ENCODE measurements around the gene GALNTL6. TPM values are rescaled to one million over a fixed set of nuclear protein-coding genes. Genes with fewer than 3 reads are reported as not detected.

GALNTL6 gene
- 1 to 10 TPM in 3 of 12 donors, under 1 TPM in 7, not detected in 2; 0.19 to 2.6 (median 0.70) TPM for polyA plus RNA-seq (ENCODE audit: insufficient read length in 12 of 12)
- long read RNA-seq, donor 1: 0 reads
- long read RNA-seq, donor 2: 0 reads
- long read RNA-seq, donor 3: 0 reads
- long read RNA-seq, donor 4: 0 reads
- long read RNA-seq, donor 5: 0 reads
- long read RNA-seq, donor 6: 0 reads
- long read RNA-seq, donor 7: 0 reads
- long read RNA-seq, donor 8: 0 reads
- long read RNA-seq, donor 9: 0 reads
- long read RNA-seq, donor 10: 0 reads
- long read RNA-seq, donor 11: 0 reads

DNA sequence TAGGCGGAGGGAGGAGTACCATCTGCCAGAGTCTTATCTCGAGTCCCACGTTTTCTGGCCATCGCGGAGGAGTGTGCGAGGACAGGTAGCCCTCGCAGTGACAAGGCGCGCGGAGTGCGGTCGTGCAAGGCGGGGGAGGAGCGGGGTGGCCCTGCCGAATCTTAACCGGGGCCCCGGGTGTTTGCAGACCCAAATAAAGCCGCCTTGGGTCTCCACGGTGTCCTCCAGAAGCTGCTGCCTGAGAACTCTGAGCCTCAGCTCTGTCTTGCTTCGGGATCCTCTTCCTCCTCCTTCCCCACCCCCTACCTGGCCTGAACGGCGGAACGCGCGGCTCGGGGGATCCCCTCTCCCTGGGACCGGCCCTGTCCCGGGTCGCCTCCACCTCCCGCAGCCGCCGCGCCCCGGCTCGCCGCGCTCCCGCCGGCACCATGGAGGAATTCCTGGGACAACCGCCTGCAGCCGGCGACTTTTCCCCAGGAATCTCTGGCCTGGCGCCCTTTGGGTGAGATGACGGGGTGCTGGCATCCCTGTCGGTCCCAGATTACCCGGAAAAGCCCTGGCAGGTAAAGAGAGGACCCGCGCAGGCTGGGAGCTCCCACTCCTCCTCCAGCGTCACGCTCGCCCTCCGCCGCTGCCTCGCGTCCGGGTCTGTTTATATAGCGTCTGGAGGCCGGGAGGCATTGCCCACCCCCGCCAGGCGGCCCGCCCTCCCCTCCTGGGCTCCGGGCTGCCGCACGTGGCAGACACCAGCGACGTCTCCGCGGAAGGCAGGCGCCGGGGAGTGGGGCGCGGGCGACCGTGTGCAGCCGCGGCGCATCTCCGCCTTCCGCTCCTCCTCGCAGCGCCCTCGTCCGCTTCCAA lies at the start of gene GALNTL6:
Gene GALNTL6 (plus strand): TSS at position 740 of the 861 bp plus-strand sequence.
- DNase-seq: peak; percentile 21

DNA sequence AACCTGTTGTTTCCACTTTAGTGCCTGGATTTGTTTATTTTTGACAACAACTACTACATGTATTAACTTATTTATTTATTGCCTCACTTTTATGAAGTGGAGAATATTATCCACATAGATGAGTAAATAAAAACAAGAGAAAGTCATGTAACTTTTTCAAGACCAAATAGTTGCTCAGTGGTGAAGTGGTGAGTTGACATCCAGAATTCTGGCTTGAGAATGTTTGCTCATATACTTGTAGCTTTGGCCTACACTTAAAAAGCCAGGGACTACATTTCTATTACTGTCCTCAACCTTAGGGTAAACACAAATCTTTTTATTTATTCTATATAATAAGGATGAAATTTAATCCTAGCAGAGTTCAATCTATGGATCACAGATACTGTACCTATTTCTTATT lies 47.7 kb upstream of the GALNTL6 start:
- no peak for DNase-seq

DNA sequence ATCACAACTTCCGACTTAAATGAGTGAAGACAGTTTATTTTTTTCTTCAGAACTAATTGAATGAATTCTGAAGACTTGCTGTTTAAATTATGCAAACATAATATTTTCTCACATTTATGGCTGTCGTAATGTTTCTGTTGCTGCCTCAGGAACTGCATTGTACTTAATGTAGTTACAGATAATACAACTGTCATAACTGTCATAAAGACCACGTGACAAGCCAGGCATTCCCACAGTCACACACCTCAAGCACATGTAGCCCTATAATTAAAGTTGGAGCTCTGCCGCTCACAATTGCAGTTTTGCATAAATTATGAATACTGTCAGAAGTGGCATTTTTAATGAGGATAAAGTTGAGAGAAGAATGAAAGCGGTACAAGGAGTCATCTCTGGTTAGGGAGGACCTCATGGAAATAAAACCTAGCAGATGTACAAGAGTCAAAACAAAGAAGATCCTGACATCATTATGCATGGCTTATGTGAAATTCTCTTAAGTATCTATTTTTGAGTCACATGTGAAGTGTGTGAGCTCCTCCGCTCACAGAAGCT lies 38.5 kb upstream of the GALNTL6 start:
- no peak for DNase-seq

DNA sequence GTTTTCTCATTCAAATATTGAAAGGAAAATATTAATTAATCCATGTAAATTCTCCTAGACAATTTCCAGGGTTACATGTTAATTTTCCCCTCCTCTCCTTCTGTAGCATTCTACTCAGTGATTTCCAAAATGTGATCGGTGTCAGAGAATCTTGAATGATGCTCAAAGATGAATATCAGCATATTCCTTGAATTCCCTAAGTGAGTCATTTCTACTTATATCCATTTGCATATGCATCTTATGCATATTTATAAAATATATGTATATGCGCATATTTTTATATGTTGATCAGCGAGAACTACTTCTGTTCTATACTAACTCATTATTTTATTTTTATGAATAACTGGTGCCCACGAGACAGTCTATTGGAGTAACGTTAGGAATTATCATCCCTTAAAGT lies 33.9 kb upstream of the GALNTL6 start:
- no peak for DNase-seq

DNA sequence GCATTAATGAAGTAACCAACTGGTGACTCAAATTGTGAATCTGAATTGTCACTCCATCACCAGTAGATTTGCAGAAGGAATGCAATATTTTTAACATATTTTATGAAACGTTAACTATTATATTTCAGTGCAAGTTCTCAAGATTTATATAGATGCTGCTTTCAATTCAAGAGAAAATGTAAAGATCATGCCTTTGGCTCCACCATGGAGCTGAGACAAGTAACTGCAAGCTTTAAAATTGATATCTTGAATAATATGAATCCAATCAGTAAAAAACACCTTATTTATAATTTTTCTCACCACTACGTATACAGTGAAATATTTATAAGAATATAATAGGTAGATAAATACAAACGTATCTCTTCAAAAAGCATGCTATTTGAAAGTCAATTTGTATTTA lies 27.8 kb upstream of the GALNTL6 start:
- DNase-seq: no peak

DNA sequence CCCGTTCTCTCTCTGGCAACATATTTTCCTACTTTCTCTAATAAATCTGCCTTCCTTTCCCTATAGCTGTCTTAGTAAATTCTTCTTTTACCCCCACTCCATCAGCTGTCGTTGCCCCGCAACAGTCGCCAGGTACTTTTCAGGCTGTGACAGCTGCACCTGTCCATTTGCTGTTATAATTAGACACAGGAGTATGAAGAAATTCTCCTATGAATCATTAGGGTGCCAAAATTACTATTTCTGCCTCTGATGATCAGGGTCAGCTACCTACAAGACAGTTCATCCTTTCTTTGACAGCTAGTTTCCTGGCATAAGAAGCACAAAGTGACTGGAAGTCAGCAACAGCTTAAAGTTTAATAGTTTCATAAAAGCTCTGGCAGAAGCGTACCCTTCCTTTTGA lies 19.5 kb upstream of the GALNTL6 start:
- DNase-seq: no peak

DNA sequence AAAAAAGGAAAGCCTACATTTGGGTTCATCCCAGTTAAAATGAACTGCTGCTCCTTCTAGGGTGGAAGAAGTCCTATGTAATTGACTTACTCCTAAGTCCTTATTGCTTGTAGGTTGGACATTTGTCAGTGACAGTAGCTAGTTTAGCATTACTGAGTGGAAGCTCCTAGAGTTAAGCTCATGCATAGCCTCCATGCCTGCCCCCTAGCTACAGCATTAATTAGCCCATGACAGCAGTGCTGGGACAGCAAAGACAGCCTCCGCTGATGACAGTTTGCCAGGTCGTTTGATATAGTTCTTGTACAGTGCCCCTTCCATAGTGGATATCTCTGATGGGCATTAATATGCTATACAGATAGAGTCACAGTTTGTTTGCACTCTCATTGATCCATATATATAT lies 18.7 kb upstream of the GALNTL6 start:
- no peak for DNase-seq

DNA sequence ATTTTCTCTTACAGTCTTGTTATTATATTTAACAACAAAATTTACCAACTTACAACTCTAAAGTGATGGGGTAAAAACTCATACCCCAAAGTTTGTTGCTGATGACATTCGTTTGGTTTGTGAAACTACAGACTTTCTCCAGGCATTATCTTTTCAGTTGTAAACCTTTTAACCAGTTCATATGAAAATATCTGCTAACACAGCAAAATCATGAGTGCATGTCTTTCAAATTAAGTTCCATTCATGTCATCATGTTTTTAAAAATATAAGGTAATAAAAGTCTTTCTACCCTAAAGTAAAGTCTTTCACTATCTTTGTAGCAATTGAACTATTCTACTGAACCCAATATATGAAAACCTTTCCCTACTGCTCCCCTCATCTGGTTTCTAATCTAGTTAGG lies 3.4 kb upstream of the GALNTL6 start:
- no peak for DNase-seq

DNA sequence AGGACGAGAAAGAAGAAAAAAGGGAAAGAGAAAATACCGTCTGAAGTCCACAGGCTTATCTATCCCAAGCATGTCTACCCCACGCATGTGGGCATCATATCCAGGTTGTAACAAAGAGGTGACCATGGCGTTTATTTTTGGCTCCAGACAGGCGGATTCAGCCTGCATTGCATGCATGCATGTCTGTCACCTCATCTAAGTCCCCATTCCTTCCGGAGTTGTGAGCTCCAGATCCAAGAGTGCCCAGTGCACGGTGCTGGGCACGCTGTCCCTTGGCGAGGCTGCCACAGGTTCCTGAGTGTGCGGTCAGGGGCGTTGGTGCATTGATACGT lies 905 bp upstream of the GALNTL6 start:
- DNase-seq: no peak

DNA sequence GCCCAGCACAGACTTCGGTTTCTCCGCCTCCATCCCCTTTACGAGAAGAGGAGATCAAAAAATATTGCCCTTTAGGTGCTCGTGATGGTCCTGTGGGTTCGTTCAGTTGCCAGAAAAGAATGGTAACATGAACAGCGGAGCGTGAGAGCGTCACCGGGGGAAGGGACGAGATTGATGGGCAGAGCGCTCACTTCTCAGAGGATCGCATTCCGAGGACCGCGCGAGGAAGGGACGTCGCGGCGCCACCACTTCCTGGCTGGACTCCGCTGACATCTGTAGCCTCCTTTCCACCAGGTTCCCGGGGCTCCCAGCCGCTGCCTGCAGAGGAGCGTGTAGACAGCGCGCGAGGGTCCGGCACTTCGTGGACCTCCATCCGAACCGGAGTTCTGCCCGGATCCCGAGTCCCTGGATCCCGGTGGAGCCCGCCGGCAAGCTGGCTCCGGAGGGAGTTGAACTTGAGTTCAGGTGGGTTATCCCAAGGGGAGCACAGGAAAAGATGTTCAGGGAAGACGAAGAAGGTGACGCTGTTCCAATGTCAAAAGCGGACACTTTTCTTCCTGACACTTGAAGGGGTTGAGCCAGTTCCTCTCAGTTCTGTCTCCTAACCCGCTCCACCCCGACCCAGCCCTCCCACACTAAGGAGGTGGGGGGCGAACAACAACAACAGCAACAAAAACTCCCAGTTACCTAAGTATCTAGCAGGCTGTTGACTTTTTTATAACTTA lies 484 bp downstream of the GALNTL6 start:
- no peak for DNase-seq

DNA sequence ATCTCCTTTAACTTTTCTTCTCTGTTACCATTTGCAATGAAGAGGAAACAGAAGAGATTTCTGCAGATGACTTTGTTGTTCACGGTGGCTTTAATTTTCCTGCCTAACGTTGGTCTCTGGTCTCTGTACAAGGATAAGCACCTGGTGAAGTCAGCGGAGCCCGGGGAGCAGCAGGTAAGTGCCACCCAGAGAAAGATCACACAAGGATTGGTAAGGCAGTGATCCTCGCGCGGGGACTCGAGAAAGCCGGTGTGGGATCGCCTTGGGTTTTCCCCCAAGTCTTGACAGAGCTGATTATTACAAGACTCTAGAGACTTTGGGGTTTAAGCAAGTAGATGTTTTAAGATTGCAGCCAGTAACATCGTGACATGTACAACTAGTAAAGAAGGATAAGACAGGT lies 1.3 kb downstream of the GALNTL6 start:
- DNase-seq: no peak

DNA sequence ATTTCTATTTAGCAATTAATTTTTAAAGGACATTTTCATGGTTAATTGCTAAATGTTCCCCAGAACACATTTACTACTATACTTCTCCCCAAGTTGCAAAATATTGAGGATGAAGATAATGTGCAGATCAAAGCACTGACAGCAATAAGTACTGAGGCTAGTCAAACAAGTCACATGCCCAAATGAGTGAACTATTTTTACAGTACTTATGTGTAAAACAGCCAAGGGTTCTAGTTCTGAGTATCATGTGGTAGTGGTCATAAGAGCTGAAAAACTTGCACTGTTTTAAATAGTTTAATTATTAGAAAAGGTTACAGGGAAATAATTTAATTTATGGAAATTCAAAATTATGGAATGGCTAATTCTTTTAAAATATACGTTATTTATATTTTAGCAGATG lies 3.8 kb downstream of the GALNTL6 start:
- no peak for DNase-seq

DNA sequence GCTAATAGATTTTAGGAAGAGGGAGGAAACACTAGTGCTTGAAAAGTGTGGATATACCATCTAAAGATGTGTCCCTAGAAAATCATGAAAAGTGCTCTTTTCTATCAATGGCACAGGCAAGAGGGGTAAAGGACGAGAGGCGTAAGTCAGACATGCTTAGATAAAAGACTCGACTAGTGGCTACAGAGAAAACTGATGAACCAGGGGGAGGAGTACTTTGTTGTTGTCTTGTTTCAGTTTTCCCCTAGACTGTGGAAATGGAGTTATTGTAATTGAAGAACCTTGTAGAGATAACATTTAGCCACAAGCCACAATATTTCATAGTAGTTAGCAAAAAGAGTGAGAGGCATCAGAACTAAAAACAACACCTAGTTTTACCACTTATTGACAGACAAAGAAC lies 21.4 kb downstream of the GALNTL6 start:
- no peak for DNase-seq

DNA sequence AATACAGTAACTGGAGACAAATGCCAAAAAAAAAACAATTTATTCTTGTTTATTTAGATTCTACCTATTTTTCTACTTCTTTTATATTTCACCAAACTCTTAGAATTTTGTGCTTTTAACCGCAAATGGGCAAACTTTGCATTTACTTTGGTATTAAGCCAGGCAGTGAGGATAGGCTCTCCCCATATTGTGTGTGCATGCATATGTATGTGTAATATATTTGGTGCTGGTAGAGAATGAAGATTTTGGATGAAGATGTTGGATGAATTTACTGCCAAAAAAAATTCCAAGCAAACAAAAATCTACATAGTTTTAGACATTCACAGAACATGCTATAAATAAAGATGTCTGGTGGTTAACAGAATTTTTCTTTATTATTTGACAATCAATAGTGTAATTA lies 30.3 kb downstream of the GALNTL6 start:
- DNase-seq: no peak

DNA sequence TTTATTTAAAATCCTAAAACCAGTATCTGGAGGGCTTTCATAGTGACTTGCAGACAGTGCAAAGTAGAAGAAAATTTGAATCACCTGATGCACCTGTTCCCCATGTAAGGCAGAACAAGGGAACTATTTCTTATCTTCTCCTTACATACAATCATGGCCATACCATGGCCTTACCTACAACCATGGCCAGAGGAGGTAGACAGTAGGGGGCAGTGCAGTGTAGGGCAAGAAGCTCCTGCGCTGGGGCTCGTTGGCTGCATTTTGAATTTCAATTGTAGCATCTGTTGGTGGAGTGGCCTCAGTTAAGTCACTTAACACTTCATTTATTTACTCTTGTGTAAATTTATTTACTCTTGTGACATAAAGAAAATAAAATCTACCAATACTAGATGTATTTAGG lies 33.0 kb downstream of the GALNTL6 start:
- no peak for DNase-seq

DNA sequence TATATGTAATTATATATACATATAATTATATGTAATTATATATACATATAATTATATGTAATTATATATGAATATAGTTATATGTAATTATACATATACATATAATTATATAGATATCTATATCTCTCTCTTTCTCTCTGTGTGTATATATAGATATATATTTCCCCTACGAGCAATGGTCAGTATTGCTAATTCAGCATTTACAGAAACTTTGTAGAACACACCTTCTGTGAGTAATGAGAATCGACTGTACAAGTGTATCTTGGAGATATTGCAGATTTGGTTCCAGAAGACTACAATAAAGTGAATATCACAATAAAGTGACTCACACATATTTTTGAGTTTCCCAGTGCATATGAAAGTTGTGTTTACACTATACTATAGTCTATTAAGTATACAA lies 33.7 kb downstream of the GALNTL6 start:
- no peak for DNase-seq

DNA sequence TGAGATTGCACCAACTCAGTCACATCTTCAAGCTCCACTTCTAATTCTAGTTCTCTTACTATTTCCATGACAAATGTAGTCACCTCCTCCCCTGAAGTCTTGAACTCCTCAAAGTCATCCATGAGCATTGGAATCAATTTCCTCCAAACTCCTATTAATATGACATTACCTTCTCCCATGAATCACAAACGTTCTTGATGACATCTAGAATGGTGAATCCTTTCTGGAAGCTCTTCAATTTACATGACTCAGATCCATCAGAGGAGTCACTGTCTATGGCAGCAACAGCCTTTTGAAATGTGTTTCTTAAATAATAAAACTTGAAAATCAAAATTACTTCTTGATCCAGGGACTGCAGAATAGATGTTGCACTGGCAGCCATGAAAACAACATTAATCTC lies 34.5 kb downstream of the GALNTL6 start:
- DNase-seq: no peak

DNA sequence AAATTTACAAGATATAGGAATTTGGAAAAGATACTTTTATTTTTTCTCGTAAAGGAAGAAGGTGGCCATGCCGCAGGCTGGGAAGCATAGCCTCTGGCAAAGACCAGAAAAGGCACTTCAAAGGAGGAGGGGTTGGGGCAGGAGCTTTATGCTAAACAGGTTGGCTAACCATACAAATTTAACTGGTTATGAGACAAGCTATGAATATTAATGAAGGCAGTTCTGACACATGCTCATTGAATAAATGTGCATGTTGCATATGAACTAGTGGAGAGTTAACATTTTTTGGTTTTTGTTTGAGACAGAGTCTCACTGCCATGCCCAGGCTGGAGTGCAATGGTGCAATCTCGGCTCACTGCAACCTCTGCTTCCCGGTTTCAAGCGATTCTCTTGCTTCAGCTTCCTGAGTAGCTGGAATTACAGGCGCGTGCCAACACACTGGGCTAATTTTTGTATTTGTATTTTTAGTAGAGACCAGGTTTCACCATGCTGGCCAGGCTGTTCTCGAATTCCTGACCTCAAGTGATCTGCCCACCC lies 36.5 kb downstream of the GALNTL6 start:
- DNase-seq: no peak

DNA sequence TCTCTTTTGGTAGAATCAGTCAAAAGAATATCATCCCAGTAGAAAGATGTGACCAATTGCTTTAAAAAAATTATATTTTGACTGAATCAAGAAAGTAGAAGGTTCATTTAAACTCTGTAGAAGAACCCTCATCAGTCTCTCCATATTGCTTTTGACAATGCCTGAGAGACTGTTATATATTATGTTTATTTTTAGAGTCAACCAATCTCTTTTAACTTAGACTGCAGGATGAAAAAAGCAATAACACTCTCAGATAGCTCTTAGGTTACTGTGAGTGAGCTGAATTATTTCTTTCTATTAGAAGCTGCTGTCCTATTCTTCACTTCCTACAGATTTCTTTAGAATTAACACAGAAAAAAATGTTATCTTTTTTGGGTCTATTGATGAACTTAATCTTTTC lies 38.1 kb downstream of the GALNTL6 start:
- no peak for DNase-seq

DNA sequence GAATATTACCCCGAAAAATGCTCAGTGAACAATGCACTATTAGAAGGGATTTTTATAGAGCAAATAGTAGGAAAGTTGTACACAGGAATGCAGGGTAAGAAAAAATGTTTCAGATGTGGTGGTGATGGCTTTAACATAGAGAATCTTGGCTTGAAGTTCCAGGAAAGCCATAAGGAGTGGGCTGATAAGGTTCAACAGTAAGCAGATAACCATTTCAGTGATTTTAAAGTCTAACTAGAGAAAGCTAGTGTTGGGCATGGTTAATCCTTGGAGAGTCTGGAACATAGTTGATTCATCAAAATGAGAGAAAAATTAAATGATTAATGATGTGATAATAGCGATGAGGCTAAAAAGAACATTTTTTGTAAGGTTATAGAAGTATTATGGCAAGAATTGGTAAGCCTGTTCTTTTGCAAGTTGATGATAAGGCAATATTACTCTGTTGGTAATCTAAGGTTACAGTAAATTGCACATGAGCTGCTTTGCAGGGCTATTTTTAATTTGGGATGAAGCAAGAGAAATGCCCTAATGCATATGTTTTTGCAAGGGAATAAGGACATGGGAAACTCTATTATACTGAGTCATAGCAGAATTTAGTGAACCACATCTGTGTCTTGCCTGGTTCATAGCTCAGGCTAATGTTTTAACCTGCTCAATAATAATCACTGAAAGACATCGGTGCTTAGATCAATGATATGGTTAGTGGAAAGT lies 44.3 kb downstream of the GALNTL6 start:
- no peak for DNase-seq

DNA sequence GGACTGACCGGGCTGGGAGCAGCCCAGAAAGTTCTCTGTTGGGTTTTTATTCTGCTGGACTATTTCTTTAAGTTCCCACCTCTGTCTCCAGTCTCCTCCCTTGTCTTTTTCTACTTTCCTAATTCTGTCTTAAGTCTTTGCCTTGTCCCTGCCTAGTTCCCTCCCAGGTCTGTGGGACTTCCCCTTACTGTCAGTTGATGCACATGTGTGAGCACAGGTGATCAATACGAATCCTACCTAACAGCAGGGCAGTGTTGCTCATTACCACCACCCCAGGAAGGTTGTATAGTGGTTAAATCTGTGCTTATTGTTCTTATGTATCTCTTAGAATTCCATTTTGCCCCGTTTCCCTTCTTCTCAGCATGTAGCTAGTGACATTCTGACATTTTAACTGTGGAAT lies 62.1 kb downstream of the GALNTL6 start:
- no peak for DNase-seq

DNA sequence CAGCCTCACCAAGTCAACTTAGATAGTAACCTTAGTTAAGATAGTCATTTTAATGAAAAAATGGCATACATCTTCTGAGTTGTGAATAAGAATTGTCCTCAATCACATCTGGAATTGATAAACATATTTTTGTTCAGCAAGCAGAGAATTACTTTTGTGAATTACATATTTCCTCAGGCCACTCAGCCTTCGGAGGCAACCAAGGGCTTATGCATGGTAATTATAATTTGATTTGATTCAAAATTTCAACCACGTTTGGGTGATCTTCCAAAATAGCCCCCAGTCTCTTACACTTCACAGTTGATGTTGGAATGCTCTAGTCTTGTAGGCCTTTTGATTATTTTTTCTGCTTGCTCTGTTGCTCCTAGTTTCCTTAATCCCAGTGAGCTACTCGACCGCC lies 63.4 kb downstream of the GALNTL6 start:
- DNase-seq: no peak
